Neural progenitor cell (in vitro differentiated cells): ENCODE results near the gene ERBB4. TPM values are rescaled to one million over a fixed set of nuclear protein-coding genes. Genes with fewer than 3 reads are reported as not detected.

Source experiments
- DNase-seq: peaks from one replicate; pipeline ENCODE4 v3.0.0-alpha.2; 2016; ENCODE audit warnings: low spot score
- H2AFZ ChIP-seq: fragments of 200-600 bp; sonication (generic); replicated peaks from 2 replicates; pipeline ENCODE4 v1.6.1; 2016; ENCODE audit warnings: antibody characterized with exemption
- H3F3A ChIP-seq: fragments of 200-600 bp; sonication (generic); 2 replicates; pipeline ENCODE4 v1.6.1; 2016; ENCODE audit warnings: antibody characterized with exemption, low read depth
- H3K27ac ChIP-seq: fragments of 200-600 bp; sonication (generic); 2 replicates; pipeline ENCODE4 v1.5.1; 2016; ENCODE audit warnings: mild to moderate bottlenecking
- H3K27me3 ChIP-seq: fragments of 200-600 bp; sonication (generic); 2 replicates; pipeline ENCODE4 v1.6.1; 2016; ENCODE audit warnings: mild to moderate bottlenecking, moderate library complexity
- H3K36me3 ChIP-seq: fragments of 200-600 bp; sonication (generic); 2 replicates; pipeline ENCODE4 v1.5.1; 2016
- H3K4me1 ChIP-seq: fragments of 200-600 bp; sonication (generic); 2 replicates; pipeline ENCODE4 v1.6.1; 2016; ENCODE audit warnings: mixed run types
- H3K4me2 ChIP-seq: fragments of 200-600 bp; sonication (generic); 2 replicates; pipeline ENCODE4 v1.6.1; 2016
- H3K4me3 ChIP-seq: fragments of 200-600 bp; sonication (generic); 2 replicates; pipeline ENCODE4 v1.5.1; 2016
- H3K79me2 ChIP-seq: fragments of 200-600 bp; sonication (generic); 2 replicates; pipeline ENCODE4 v1.6.1; 2016; ENCODE audit warnings: low read depth
- H3K9ac ChIP-seq: fragments of 200-600 bp; sonication (generic); 2 replicates; pipeline ENCODE4 v1.6.1; 2016
- H3K9me3 ChIP-seq: fragments of 200-600 bp; sonication (generic); 2 replicates; pipeline ENCODE4 v1.5.1; 2016; ENCODE audit warnings: low read depth
- H4K20me1 ChIP-seq: fragments of 200-600 bp; sonication (generic); 2 replicates; pipeline ENCODE4 v1.6.1; 2016; ENCODE audit warnings: low read depth
- H3K27ac Mint-ChIP-seq: 3 replicates; pipeline ENCODE4 v1.8.0; 2021; ENCODE audit warnings: mixed read lengths
- H3K27me3 Mint-ChIP-seq: 2 replicates; pipeline ENCODE4 v1.8.0; 2022; ENCODE audit warnings: low read depth, mild to moderate bottlenecking, inconsistent platforms, moderate library complexity, mixed read lengths; ENCODE audit not compliant: insufficient read depth
- H3K36me3 Mint-ChIP-seq: 3 replicates; pipeline ENCODE4 v1.8.0; 2021; ENCODE audit warnings: mixed read lengths
- H3K4me1 Mint-ChIP-seq: 3 replicates; pipeline ENCODE4 v1.8.0; 2021; ENCODE audit warnings: mixed read lengths
- H3K4me3 Mint-ChIP-seq: 3 replicates; pipeline ENCODE4 v1.8.0; 2021; ENCODE audit warnings: mild to moderate bottlenecking, moderate library complexity, mixed read lengths
- H3K9me3 Mint-ChIP-seq: 3 replicates; pipeline ENCODE4 v1.8.0; 2020; ENCODE audit warnings: mixed read lengths
- EZH2 ChIP-seq: fragments of 200-600 bp; sonication (generic); IDR thresholded peaks from 2 replicates; pipeline ENCODE4 v1.6.1; 2017; ENCODE audit warnings: antibody characterized with exemption, mild to moderate bottlenecking, moderate library complexity
- EZH2phosphoT487 ChIP-seq: fragments of 200-600 bp; sonication (generic); IDR thresholded peaks from 2 replicates; pipeline ENCODE4 v1.6.1; 2017; ENCODE audit warnings: antibody characterized with exemption
- total RNA-seq: library from RNA; depleted of rRNA; stranded (reverse); fragments of >200 nt; gene quantifications from 2 replicates; pipeline ENCODE4 v1.2.3, GENCODE V29; 2015; ENCODE audit warnings: low replicate concordance
- TF ChIP-seq, protein P1 (sequence below): fragments of 200-600 bp; sonication (generic); IDR thresholded peaks from 2 replicates; pipeline ENCODE4 v1.5.1; 2017; ENCODE audit warnings: antibody characterized with exemption, mild to moderate bottlenecking

The ERBB4 gene
- total RNA-seq, 1 donor from 2014 or later: 1.5 TPM

DNA sequence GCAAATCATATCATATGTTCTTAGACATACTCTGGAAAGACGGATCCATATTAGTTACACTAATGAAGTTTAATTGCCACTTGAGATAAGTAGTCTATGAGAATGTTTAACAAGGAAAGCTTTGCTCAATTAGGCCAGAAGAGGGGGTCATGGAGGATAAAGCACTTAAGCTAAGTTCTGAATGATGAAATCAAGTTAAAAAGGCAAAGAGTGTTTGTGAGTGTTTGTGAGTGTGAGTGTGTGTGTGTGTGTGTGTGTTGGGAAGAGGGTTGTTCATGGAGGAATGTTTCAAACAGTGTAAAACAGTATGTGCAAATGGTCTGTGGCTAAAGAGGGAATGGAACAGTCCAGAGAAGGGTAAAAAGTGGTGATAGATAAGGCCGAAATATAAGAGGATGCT is 360.9 kb downstream of the ERBB4 start:
- Histone ChIP-seq H3K4me3 (no peak overlapping the region), H2AFZ (no peak overlapping the region), H3K27ac (no peak overlapping the region), H3K4me1 (peaks cover 7% of the 10 kb centered on the region), H3K4me2 (no peak overlapping the region), H3K27me3 (no peaks in the 10 kb centered on the region), H3K36me3 (no peaks in the 10 kb centered on the region), H3K79me2 (no peaks in the 10 kb centered on the region), H3K9ac (no peak overlapping the region), H4K20me1 (no peaks in the 10 kb centered on the region), H3K9me3 (no peaks in the 10 kb centered on the region), H3F3A (no peaks in the 10 kb centered on the region)
- H3K36me3 Mint-ChIP-seq: peaks cover 1% of the 10 kb centered on the region
- H3K9me3 Mint-ChIP-seq: peaks cover 4% of the 10 kb centered on the region
- H3K27me3 Mint-ChIP-seq: no peaks in the 10 kb centered on the region
- peak; percentile 5 for DNase-seq
- H3K4me3 Mint-ChIP-seq: no peak overlapping the region
- H3K27ac Mint-ChIP-seq: no peak overlapping the region
- TF ChIP-seq EZH2 (no peak), EZH2phosphoT487 (no peak)
- TF ChIP-seq, protein P1, sequence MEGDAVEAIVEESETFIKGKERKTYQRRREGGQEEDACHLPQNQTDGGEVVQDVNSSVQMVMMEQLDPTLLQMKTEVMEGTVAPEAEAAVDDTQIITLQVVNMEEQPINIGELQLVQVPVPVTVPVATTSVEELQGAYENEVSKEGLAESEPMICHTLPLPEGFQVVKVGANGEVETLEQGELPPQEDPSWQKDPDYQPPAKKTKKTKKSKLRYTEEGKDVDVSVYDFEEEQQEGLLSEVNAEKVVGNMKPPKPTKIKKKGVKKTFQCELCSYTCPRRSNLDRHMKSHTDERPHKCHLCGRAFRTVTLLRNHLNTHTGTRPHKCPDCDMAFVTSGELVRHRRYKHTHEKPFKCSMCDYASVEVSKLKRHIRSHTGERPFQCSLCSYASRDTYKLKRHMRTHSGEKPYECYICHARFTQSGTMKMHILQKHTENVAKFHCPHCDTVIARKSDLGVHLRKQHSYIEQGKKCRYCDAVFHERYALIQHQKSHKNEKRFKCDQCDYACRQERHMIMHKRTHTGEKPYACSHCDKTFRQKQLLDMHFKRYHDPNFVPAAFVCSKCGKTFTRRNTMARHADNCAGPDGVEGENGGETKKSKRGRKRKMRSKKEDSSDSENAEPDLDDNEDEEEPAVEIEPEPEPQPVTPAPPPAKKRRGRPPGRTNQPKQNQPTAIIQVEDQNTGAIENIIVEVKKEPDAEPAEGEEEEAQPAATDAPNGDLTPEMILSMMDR: peak; percentile 48
- peaks cover 21% of the 10 kb centered on the region for H3K4me1 Mint-ChIP-seq

DNA sequence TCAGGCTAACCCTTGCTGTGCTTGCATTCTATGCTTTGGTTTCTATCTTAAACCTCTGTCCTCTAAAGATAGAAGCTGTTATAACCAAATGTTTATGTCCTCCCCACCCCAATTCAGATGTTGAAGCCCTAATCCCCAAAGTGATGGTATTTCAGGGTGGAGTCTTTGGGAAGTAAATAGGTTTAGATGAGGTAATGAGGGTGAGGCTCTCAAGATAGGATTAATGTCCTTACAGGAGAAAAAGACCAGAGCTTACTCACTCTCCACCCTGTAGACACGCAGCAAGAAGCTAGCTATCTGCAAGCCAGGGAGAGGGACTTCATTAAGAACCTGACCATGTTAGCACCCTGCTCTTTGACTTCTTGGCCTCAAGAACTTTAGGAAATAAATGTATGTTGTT is 362.5 kb downstream of the ERBB4 start:
- Histone ChIP-seq H3K27me3 (no peaks in the 10 kb centered on the region), H2AFZ (peak overlapping the region; percentile 43), H4K20me1 (no peaks in the 10 kb centered on the region), H3K27ac (no peak overlapping the region), H3K79me2 (no peaks in the 10 kb centered on the region), H3K9me3 (no peaks in the 10 kb centered on the region), H3F3A (no peaks in the 10 kb centered on the region), H3K4me3 (no peak overlapping the region), H3K9ac (no peak overlapping the region), H3K4me2 (no peak overlapping the region), H3K4me1 (peaks cover 7% of the 10 kb centered on the region), H3K36me3 (no peaks in the 10 kb centered on the region)
- H3K4me3 Mint-ChIP-seq: no peak overlapping the region
- peaks cover 3% of the 10 kb centered on the region for H3K27me3 Mint-ChIP-seq
- TF ChIP-seq, protein P1: no peak
- no peak for TF ChIP-seq EZH2phosphoT487
- no peak for TF ChIP-seq EZH2
- DNase-seq: peak; percentile 2
- peaks cover 21% of the 10 kb centered on the region for H3K4me1 Mint-ChIP-seq
- no peak overlapping the region for H3K27ac Mint-ChIP-seq
- H3K9me3 Mint-ChIP-seq: peaks cover 18% of the 10 kb centered on the region
- H3K36me3 Mint-ChIP-seq: peaks cover 15% of the 10 kb centered on the region

DNA sequence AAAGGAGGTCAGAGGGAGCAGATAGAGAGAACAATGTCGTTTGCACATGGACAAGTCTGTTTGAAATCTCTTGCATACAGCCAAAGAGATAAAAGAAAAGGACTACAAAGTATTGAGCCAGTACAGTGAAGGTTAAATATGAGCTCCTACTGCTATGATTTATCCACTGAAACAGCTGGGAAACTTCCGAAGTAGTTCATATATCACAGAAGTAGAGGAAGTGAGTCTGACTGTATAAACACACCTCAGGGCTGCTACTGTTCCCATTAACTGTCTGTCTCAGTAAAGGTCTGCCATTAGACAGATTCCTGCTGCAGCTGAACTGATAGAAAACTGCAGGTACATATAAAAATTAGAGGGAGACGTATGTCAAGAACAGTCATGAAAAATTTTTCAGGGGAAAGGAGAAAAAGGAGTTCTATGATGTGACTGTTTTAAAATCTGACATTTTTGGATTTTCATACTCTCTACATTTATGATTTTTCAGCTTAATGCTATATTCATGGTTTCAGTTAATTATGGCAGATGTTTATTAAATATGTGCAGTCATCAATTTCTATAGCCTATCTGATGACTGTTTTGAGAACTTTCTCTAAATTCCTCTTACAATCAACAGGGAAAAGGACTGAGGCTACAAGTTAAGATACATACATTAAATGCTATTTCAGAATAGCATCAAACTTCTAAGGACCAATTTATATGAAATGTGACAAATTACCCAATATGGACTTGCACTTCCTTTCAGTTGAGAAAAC is 364.7 kb downstream of the ERBB4 start:
- Histone ChIP-seq H3K36me3 (no peaks in the 10 kb centered on the region), H3K79me2 (no peaks in the 10 kb centered on the region), H3K4me1 (peaks cover 7% of the 10 kb centered on the region), H3F3A (no peaks in the 10 kb centered on the region), H3K9ac (no peak overlapping the region), H3K9me3 (no peaks in the 10 kb centered on the region), H3K4me3 (no peak overlapping the region), H3K4me2 (no peak overlapping the region), H3K27ac (no peak overlapping the region), H2AFZ (no peak overlapping the region), H3K27me3 (no peaks in the 10 kb centered on the region), H4K20me1 (no peaks in the 10 kb centered on the region)
- Mint-ChIP-seq H3K36me3 (peaks cover 32% of the 10 kb centered on the region), H3K27me3 (peaks cover 3% of the 10 kb centered on the region), H3K4me1 (peaks cover 21% of the 10 kb centered on the region), H3K27ac (no peak overlapping the region), H3K4me3 (no peak overlapping the region), H3K9me3 (peaks cover 37% of the 10 kb centered on the region)
- TF ChIP-seq EZH2phosphoT487 (no peak), EZH2 (no peak)
- TF ChIP-seq, protein P1: no peak
- DNase-seq: no peak
